GM12892 (cell line): ENCODE measurements around the gene ATXN7L2.

ENCODE experiments used
- DNase-seq: peaks from one replicate; pipeline ENCODE4 v3.0.0; 2011; ENCODE audit not compliant: insufficient read length
- FAIRE-seq: peaks from 2 replicates; lab custom pipeline; 2011; peaks lifted over from hg19 to GRCh38; lab: Jason Lieb, UNC
- POLR2A ChIP-seq: IDR thresholded peaks from 2 replicates; pipeline ENCODE4 v1.6.1; 2011; ENCODE audit warnings: low read depth, low read length, control low read depth
- POLR2AphosphoS5 ChIP-seq: IDR thresholded peaks from 2 replicates; pipeline ENCODE4 v1.6.1; 2011; ENCODE audit warnings: low read depth, low read length, control low read depth
- TAF1 ChIP-seq: IDR thresholded peaks from 2 replicates; pipeline ENCODE4 v1.6.1; 2011; ENCODE audit warnings: low read depth, mild to moderate bottlenecking, control low read depth, low read length, borderline replicate concordance

Gene ATXN7L2

DNA sequence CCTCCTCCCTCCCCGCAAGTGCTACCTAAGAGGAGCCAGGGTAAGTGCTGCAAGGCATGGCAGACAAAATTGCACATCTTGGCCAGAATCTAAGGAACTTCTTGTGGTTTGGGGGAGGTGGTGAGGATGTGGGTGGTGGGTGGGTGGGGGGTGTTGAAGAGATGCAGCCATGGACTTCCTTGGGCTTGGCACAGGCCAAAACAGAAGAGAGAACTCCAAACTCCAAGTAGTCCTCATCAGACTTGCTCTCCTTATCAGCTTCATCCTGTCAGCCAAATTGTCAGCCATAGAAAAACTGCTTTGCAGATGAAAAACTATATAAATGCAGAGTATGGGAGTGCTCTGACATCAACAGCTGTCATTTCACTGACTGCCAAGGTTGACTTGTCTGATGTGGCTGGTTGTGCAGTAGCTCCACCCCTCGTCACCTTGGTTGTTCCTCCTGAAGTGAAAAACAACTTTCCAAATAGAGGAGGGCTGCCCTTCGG lies 18.7 kb downstream of the ATXN7L2 start:
- DNase-seq = no peak
- TF ChIP-seq POLR2A (no peak), TAF1 (no peak), POLR2AphosphoS5 (no peak)
- FAIRE-seq = no peak

DNA sequence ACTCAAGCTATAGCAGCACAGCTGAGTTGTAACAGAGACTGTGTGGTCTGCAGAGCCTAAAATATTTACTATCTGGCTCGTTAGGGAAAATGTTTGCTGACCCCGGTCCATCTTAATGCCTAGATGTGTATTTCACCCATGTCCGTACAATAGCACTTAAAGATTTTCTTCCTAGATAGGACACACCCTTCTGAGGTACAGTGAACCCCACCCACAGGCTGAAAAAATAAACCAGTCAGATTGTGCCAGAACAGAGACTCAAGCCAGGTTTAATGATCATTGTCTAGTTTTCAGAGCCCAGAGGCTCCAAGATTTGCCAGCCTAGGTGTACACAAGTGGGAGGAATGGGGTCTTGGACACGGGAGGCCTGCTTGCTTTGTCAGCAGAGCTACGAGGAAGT lies 20.2 kb downstream of the ATXN7L2 start:
- no peak for TF ChIP-seq POLR2AphosphoS5
- TF ChIP-seq TAF1 = no peak
- TF ChIP-seq POLR2A = no peak
- DNase-seq = no peak
- no peak for FAIRE-seq

- no peak for DNase-seq
These were observed 21.3 kb downstream of the ATXN7L2 start for GRCh38 chr1:109504974-109505373.

DNA sequence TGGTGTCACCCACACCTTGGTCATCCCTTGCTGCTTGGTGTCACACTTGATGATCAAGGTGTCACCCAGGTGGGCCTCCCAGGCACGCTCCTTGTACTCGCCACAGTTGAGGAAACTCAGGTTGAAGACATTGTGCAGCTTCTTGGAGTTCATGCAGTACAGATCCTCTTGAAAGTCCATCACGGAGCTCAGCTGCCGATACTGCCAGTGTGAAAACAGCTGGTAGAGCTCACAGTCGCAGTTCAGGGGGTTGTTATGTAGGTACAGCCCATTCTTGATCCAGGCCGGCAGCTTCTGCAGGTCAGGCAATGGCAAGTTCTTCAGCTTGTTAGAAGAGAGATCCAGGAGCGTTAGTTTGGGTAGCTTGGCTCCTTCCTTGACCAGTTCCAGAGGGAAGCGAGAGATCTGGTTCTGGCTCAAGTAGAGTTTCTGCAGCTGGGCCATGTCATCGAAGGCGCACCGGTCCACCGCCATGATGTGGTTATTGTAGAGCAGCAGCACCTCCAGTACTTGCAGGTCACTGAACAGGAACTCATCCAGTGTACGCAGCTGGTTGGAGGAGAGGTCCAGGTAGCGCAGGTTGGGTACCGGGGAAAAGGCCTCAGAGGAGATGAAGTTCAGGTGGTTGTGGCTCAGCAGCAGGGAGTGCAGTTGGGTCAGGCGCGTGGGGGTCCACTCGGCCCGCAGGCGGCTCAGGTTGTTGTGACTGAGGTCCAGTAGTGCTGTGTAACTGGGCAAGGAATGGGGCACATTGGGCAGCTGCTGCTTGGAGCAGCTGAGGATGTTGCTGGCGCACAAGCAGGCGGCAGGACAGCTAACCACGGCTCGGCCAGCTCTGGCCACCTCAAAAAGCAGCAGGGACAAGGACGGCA lies 24.5 kb downstream of the ATXN7L2 start:
- TF ChIP-seq TAF1 = no peak
- TF ChIP-seq POLR2AphosphoS5 = no peak
- TF ChIP-seq POLR2A = no peak
- FAIRE-seq (no peak), DNase-seq (no peak)

More at GRCh38 chr1:109504974-109505373, 21.3 kb downstream of the ATXN7L2 start:
- no peak for FAIRE-seq
- TF ChIP-seq TAF1 = no peak
- TF ChIP-seq POLR2AphosphoS5 = no peak
- TF ChIP-seq POLR2A = no peak

GRCh38 chr1:109508873-109509175 lies 25.1 kb downstream of the ATXN7L2 start:
- FAIRE-seq = no peak
- no peak for TF ChIP-seq POLR2AphosphoS5
- TF ChIP-seq TAF1 = no peak
- no peak for TF ChIP-seq POLR2A

DNA sequence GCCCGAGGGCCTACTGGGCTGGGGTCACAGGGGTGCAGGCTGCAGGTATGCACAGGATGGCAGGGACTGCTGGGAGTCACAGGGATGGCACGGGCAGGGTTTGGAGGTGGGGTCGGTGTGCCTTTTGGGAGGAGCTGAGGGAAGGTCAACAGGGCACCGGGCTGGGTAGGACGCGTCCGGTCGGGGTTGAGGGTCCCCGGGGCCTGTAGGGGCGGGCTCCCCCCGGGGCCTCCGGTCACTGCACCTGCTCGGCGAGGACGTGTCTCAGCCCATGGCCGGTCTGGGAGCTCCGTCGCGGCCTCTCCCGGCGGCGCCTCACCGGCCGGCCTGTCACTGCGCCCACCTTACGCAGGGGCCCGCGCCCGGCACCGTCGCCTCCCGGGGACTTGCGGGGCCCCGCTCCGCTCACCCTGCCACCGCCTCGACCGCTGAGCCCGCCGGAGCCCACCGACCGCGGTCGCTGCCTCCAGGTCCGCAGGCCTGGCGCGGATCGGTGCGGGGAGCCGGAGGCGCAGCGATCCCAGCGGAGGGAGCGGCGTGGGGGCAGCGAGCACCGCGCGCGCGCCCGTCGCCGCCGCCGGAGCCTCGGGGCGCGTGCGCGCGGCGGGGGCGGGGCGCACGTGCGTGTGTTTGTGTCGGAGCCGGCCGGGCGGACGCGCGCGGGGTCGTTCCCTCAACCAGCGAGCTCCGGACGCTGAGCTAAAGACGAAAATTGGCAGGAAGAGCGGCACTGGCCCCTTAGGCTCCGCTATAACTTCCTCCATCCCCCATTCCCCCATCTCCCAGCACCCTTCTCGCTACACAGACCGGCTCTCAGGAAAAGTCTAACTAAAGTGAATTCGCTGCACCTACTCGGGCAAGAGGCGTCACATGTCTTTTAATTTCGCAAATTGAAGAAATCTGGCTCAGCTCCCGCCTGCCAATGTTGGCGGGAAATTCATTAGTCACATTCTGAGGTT lies 25.8 kb downstream of the ATXN7L2 start, which contains the start of gene AMIGO1:
TSS of gene AMIGO1 (minus strand) at position 552 of the 959 bp plus-strand sequence. CDS start 815 bp downstream, outside the sequence.
- peak; percentile 81 for FAIRE-seq
- peak; percentile 83 for DNase-seq
- TF ChIP-seq POLR2A = no peak
- no peak for TF ChIP-seq POLR2AphosphoS5
- no peak for TF ChIP-seq TAF1

More at GRCh38 chr1:109508873-109509175, 25.1 kb downstream of the ATXN7L2 start:
- DNase-seq = no peak

DNA sequence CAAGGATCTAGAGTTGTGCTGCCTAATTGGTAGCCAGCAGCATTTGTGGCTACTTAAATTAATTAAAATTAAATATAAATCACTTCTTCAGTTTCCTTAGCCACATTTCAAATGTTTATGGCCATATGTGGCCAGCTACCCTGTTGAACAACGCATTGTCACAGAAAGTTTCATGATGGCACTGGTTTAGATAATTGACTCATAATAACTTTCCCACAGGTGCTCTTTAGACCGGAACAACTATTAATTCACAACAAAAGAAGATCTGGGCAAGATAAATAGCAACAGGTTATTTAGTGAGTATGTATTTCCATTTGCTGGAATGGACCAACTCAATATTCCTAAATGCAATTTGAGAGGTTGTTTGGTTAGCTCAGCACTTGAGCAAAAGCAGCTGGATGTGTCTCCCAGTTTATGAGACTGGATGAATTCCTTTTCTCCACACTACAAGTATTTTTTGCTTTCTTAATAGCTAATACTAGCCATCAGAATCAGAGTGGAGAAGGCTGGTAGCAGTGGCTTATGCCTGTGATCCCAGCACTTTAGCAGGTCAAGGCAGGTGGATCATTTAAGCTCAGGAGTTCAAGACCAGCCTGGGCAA lies 29.5 kb downstream of the ATXN7L2 start:
- TF ChIP-seq TAF1 (no peak), POLR2A (no peak), POLR2AphosphoS5 (no peak)

DNA sequence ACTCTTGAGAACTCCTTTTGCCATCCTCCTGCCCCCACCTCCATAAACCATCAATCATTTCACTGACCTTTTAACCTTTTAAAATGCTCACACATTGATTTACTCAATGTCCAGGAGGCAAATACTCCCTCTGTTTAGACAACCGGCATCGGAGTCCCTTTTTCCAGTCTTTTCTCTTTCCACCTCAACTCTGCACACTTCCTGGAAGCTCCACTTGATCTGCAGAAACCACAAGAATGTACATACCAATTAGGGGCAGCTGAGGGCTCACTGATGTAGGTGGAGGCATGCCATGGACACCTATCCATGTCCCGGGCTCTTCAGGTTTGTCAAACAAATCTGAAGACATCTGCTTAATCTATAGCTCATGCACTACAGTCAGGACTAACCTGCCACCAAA lies 31.1 kb downstream of the ATXN7L2 start:
- TF ChIP-seq POLR2AphosphoS5 (no peak), TAF1 (no peak), POLR2A (no peak)
- DNase-seq = no peak

More for the DNA sequence above, 29.5 kb downstream of the ATXN7L2 start:
- DNase-seq = no peak
- FAIRE-seq = no peak

DNA sequence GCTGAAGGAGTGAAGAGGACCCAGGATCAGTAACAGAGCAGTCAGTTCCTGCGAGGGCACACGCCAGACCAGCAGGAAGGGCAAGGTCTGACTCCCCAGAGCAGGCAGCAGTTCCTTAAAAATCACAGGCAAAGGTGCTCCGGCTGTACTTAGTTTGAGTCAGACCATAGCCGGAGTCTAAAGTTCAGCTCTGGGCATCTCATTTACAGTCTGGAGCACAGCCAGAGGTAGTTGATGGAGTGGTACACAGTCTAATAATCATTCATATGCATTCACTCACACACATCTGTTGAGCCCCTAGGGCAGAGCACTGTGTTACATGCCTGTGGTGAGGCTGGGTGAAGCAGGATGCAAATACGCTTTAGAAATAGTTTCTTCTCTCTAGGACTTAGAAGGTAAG lies 33.2 kb downstream of the ATXN7L2 start:
- FAIRE-seq (no peak), DNase-seq (no peak)
- TF ChIP-seq POLR2A = no peak

More for the DNA sequence above, 31.1 kb downstream of the ATXN7L2 start:
- FAIRE-seq = no peak

DNA sequence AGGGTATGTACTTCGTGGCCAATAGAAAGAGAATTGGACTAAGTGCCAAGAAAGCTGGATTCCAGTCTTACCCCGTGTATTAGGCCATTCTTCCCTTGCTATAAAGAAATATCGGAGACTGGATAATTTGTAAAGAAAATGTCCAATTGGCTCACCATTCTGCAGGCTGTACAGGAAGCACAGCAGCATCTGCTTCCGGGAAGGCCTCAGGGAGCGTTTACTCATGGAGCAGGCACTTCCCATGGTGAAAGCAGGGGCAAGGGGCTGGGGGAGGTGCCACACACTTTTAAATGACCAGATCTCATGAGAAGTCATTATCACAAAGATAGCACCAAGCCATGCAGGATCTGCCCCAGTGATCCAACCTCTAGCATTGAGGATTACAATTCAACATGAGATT lies 33.6 kb downstream of the ATXN7L2 start:
- DNase-seq = no peak
- FAIRE-seq = no peak
- no peak for TF ChIP-seq TAF1
- no peak for TF ChIP-seq POLR2AphosphoS5
- no peak for TF ChIP-seq POLR2A
